Measurements from ENCODE around the gene ITPKC.
"Not testable (repeated sequence)": the region's sequence is repeated elsewhere in the genome, so short reads cannot be mapped to it uniquely, and the experiment has no call there.

The ITPKC gene

GRCh38 chr19:40724855-40725254, 7.9 kb downstream of the ITPKC start:
- Histone ChIP-seq H3K36me3 (ENCODE audit: control insufficient read depth, insufficient read depth, low read length) (no peaks in the 10 kb centered on the region), H3K27ac (ENCODE audit: low read length) (no peak overlapping the region), H3K4me1 (ENCODE audit: control insufficient read depth, insufficient read depth, low read length) (no peaks in the 10 kb centered on the region), H3K27me3 (ENCODE audit: control insufficient read depth, insufficient read depth, low read length) (no peaks in the 10 kb centered on the region), H3K4me3 (ENCODE audit: low read length) (no peak overlapping the region), H3K9me3 (ENCODE audit: control insufficient read depth, insufficient read depth, low read length) (no peaks in the 10 kb centered on the region)
- DNase-seq (ENCODE audit: low read depth, low spot score): no peak
- WGBS (ENCODE audit: insufficient coverage, insufficient read length): no CpG with 5 or more reads among the region's 3 CpGs

GRCh38 chr19:40726279-40726678, 9.4 kb downstream of the ITPKC start:
- Histone ChIP-seq H3K9me3 (ENCODE audit: control insufficient read depth, insufficient read depth, low read length) (no peaks in the 10 kb centered on the region), H3K36me3 (ENCODE audit: control insufficient read depth, insufficient read depth, low read length) (no peaks in the 10 kb centered on the region), H3K27ac (ENCODE audit: low read length) (no peak overlapping the region), H3K27me3 (ENCODE audit: control insufficient read depth, insufficient read depth, low read length) (no peaks in the 10 kb centered on the region), H3K4me1 (ENCODE audit: control insufficient read depth, insufficient read depth, low read length) (no peaks in the 10 kb centered on the region), H3K4me3 (ENCODE audit: low read length) (no peak overlapping the region)
- no CpG with 5 or more reads among the region's 4 CpGs for WGBS (ENCODE audit: insufficient coverage, insufficient read length)
- no peak for DNase-seq (ENCODE audit: low read depth, low spot score)

DNA sequence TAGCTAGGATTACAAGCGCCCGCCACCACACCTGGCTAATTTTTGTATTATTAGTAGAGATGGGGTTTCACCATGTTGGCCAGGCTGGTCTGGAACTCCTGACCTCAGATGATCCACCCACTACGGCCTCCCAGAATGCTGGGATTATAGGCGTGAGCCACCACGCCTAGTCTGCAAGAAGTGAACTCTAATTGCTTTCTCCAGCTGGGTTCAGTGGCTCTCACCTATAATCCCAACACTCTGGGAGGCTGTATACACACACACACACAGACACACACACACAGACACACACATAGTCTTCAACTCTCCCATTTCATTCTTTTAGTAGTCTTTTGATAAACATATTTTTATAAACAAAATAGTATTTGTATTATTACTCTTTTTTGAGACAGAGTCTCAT, 13.2 kb downstream of the ITPKC start:
- H3K27ac ChIP-seq (ENCODE audit: low read length); H3K27me3 ChIP-seq (ENCODE audit: control insufficient read depth, insufficient read depth, low read length); H3K9me3 ChIP-seq (ENCODE audit: control insufficient read depth, insufficient read depth, low read length); DNase-seq (ENCODE audit: low read depth, low spot score); H3K36me3 ChIP-seq (ENCODE audit: control insufficient read depth, insufficient read depth, low read length); H3K4me3 ChIP-seq (ENCODE audit: low read length); H3K4me1 ChIP-seq (ENCODE audit: control insufficient read depth, insufficient read depth, low read length): not testable (repeated sequence)
- WGBS (ENCODE audit: insufficient coverage, insufficient read length): no CpG with 5 or more reads among the region's 5 CpGs

- H3K27me3 ChIP-seq (ENCODE audit: control insufficient read depth, insufficient read depth, low read length); H3K4me1 ChIP-seq (ENCODE audit: control insufficient read depth, insufficient read depth, low read length); H3K36me3 ChIP-seq (ENCODE audit: control insufficient read depth, insufficient read depth, low read length): not testable (repeated sequence)
Measured at GRCh38 chr19:40732304-40732703, 15.4 kb downstream of the ITPKC start.

GRCh38 chr19:40733149-40733548, 16.2 kb downstream of the ITPKC start:
- Histone ChIP-seq H3K27me3 (ENCODE audit: control insufficient read depth, insufficient read depth, low read length) (no peaks in the 10 kb centered on the region), H3K9me3 (ENCODE audit: control insufficient read depth, insufficient read depth, low read length) (no peaks in the 10 kb centered on the region), H3K36me3 (ENCODE audit: control insufficient read depth, insufficient read depth, low read length) (0 out of 2 replicates have a peak, but pooled peaks cover 3% of the 10 kb centered on the region), H3K27ac (ENCODE audit: low read length) (no peak overlapping the region), H3K4me3 (ENCODE audit: low read length) (no peak overlapping the region), H3K4me1 (ENCODE audit: control insufficient read depth, insufficient read depth, low read length) (no peaks in the 10 kb centered on the region)
- WGBS (ENCODE audit: insufficient coverage, insufficient read length): no CpG with 5 or more reads among the region's 13 CpGs
- DNase-seq (ENCODE audit: low read depth, low spot score): no peak

More at GRCh38 chr19:40732304-40732703, 15.4 kb downstream of the ITPKC start:
- DNase-seq (ENCODE audit: low read depth, low spot score); H3K27ac ChIP-seq (ENCODE audit: low read length); H3K9me3 ChIP-seq (ENCODE audit: control insufficient read depth, insufficient read depth, low read length); H3K4me3 ChIP-seq (ENCODE audit: low read length): not testable (repeated sequence)
- WGBS (ENCODE audit: insufficient coverage, insufficient read length): no CpG with 5 or more reads among the region's 16 CpGs

DNA sequence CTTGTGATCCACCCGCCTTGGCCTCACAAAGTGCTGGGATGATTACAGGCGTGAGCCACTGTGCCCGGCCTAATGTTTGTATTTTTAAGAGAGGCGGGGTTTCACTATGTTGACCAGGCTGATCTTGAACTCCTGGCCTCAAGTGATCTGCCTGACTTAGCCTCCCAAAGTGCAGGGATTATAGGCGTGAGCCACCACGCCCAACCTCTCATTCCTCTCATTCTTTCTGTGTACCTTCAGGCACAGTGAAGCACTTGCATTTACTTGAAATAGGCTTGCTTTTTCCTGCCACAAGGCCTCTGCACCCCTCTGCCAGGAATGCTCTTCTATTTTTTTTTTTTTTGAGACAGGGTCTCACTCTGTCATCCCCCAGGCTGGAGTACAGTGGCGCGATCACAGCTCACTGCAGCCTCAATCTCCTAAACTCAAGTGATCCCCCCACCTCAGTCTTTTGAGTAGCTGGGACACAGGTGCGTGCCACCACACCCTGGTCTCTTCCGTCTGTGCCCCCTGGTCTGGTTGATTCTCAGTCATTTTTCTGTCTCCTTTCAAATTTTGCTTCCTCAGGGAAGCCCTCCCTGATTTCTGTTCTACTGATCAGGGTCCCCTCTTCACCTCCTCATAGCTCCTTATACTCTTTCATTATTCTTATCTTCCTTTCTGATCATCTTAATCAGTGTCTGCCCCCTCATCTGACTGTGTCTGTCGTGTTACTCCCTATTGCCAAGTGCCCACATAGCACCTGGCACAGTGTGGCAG, 18.3 kb downstream of the ITPKC start:
- H3K36me3 ChIP-seq (ENCODE audit: control insufficient read depth, insufficient read depth, low read length): peaks cover 6% of the 10 kb centered on the region; the same call in 1 of the 2 replicates
- WGBS (ENCODE audit: insufficient coverage, insufficient read length): no CpG with 5 or more reads among the region's 11 CpGs
- H3K27ac ChIP-seq (ENCODE audit: low read length): no peak overlapping the region
- H3K4me1 ChIP-seq (ENCODE audit: control insufficient read depth, insufficient read depth, low read length): no peaks in the 10 kb centered on the region
- H3K9me3 ChIP-seq (ENCODE audit: control insufficient read depth, insufficient read depth, low read length): no peaks in the 10 kb centered on the region
- no peaks in the 10 kb centered on the region for H3K27me3 ChIP-seq (ENCODE audit: control insufficient read depth, insufficient read depth, low read length)
- no peak for DNase-seq (ENCODE audit: low read depth, low spot score)
- H3K4me3 ChIP-seq (ENCODE audit: low read length): no peak overlapping the region

GRCh38 chr19:40736661-40737060, 19.7 kb downstream of the ITPKC start:
- Histone ChIP-seq H3K27ac (ENCODE audit: low read length) (no peak overlapping the region), H3K4me1 (ENCODE audit: control insufficient read depth, insufficient read depth, low read length) (no peaks in the 10 kb centered on the region), H3K9me3 (ENCODE audit: control insufficient read depth, insufficient read depth, low read length) (no peaks in the 10 kb centered on the region), H3K4me3 (ENCODE audit: low read length) (no peak overlapping the region), H3K27me3 (ENCODE audit: control insufficient read depth, insufficient read depth, low read length) (no peaks in the 10 kb centered on the region), H3K36me3 (ENCODE audit: control insufficient read depth, insufficient read depth, low read length) (peaks cover 6% of the 10 kb centered on the region; the same call in 1 of the 2 replicates)
- no CpG with 5 or more reads among the region's 9 CpGs for WGBS (ENCODE audit: insufficient coverage, insufficient read length)
- no peak for DNase-seq (ENCODE audit: low read depth, low spot score)

DNA sequence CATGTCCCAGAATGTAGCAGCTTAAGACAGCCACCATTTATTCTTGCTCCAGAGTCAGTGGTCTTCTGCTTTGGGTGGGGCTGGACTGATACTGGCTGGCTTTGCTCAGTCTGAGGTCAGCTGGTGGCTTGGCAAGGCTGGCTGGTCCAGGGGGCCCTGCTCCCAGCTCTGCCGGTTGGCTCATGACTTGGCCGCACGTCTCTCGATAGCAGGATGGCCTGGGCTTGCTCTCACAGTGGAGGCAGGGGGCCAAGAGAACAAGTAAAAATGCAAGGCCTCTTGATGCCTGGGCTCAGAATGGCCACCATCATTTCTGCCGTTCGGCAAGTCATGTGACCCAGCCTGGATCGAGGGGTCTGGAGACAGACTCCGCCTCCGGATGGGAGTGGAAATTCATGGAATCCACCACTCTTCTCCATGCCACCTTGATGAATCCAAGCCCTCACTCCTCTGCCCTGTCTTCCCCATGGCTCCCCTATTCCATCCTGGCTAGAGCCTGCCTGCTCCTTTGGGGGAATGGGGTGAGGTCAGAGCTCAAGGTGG, 20.3 kb downstream of the ITPKC start:
- no peaks in the 10 kb centered on the region for H3K4me1 ChIP-seq (ENCODE audit: control insufficient read depth, insufficient read depth, low read length)
- H3K9me3 ChIP-seq (ENCODE audit: control insufficient read depth, insufficient read depth, low read length): no peaks in the 10 kb centered on the region
- WGBS (ENCODE audit: insufficient coverage, insufficient read length): no CpG with 5 or more reads among the region's 9 CpGs
- H3K27me3 ChIP-seq (ENCODE audit: control insufficient read depth, insufficient read depth, low read length): no peaks in the 10 kb centered on the region
- peaks cover 6% of the 10 kb centered on the region; the same call in 1 of the 2 replicates for H3K36me3 ChIP-seq (ENCODE audit: control insufficient read depth, insufficient read depth, low read length)
- no peak overlapping the region for H3K4me3 ChIP-seq (ENCODE audit: low read length)
- H3K27ac ChIP-seq (ENCODE audit: low read length): no peak overlapping the region
- DNase-seq (ENCODE audit: low read depth, low spot score): no peak

GRCh38 chr19:40739030-40739839, 22.3 kb downstream of the ITPKC start:
- no CpG with 5 or more reads among the region's 22 CpGs for WGBS (ENCODE audit: insufficient coverage, insufficient read length)
- no peak for DNase-seq (ENCODE audit: low read depth, low spot score)
- H3K4me3 ChIP-seq (ENCODE audit: low read length): no peak overlapping the region
- peaks cover 11% of the 10 kb centered on the region for H3K36me3 ChIP-seq (ENCODE audit: control insufficient read depth, insufficient read depth, low read length)
- no peaks in the 10 kb centered on the region for H3K4me1 ChIP-seq (ENCODE audit: control insufficient read depth, insufficient read depth, low read length)
- no peak overlapping the region for H3K27ac ChIP-seq (ENCODE audit: low read length)
- no peaks in the 10 kb centered on the region for H3K27me3 ChIP-seq (ENCODE audit: control insufficient read depth, insufficient read depth, low read length)
- H3K9me3 ChIP-seq (ENCODE audit: control insufficient read depth, insufficient read depth, low read length): no peaks in the 10 kb centered on the region

DNA sequence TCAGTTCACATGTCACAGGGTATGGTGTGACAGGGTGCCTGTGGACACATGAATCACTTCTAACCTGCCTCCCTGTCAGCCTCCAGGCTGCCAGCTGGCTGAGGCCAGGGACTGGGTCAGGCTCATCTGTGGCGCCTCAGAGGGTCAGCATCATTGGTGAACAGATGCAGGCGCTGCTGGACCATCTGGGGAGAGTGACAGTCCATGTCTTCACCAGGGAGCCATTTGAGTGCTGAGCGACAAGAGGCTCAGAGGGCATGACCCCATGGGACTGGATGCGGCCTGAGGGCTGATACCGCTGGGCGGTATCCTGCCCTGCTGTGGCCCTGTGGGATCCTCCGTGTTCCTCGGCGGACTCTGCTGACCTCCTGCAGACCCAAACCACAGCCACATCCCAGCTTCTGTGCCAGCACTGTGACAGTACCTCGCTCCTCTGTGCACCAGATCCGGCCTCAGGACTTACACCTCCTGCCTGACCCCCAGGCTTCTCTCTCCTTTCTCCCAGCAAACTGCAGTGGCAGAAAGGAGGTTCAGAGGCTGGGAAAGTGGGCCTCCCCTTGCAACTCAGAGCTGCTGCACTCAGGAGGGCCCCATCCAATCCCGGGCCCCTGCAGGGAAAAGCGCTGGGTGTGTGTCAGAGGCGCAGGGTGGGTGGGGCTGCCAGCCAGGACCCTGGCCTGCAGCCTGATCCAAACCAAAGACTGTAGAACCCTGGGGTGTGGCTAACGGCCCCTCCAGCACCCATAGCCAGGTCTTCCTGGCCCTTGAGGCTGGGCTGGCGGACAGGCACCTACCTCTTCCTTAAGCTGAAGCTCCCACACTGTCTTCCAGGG, 23.2 kb downstream of the ITPKC start:
- no CpG with 5 or more reads among the region's 16 CpGs for WGBS (ENCODE audit: insufficient coverage, insufficient read length)
- no peak overlapping the region for H3K4me3 ChIP-seq (ENCODE audit: low read length)
- no peaks in the 10 kb centered on the region for H3K4me1 ChIP-seq (ENCODE audit: control insufficient read depth, insufficient read depth, low read length)
- H3K36me3 ChIP-seq (ENCODE audit: control insufficient read depth, insufficient read depth, low read length): peaks cover 11% of the 10 kb centered on the region
- no peaks in the 10 kb centered on the region for H3K27me3 ChIP-seq (ENCODE audit: control insufficient read depth, insufficient read depth, low read length)
- no peaks in the 10 kb centered on the region for H3K9me3 ChIP-seq (ENCODE audit: control insufficient read depth, insufficient read depth, low read length)
- DNase-seq (ENCODE audit: low read depth, low spot score): no peak
- H3K27ac ChIP-seq (ENCODE audit: low read length): no peak overlapping the region

Data from iPS DF 6.9 (cell line).